IMR-90 (cell line): ENCODE measurements around the gene MCTP1. TPM values are rescaled to one million over a fixed set of nuclear protein-coding genes. Genes with fewer than 3 reads are reported as not detected.

ENCODE experiments used
- ATAC-seq: fragments of 200-7000 bp; cut with Tn5 transposase; 2 replicates; pipeline ENCODE4 v1.9.1; 2020; ENCODE audit warnings: low read depth, mild to moderate bottlenecking, moderate library complexity
- BruUV-seq: library from RNA; stranded (reverse); fragments of 400-500 nt; replicated peaks from 2 replicates; lab custom pipeline; 2021; lab: Mats Ljungman, UMichigan
- CTCF ChIA-PET: fragments of 300-600 bp; formaldehyde crosslinking; extraction: SDS; loops from one replicate; lab custom pipeline; 2021; ENCODE audit warnings: antibody characterized with exemption; lab: Yijun Ruan, JAX
- POLR2A ChIA-PET: fragments of 300-600 bp; sonication (Branson Sonifier 250); formaldehyde crosslinking; loops from one replicate; lab custom pipeline; 2022; ENCODE audit warnings: antibody characterized with exemption; ENCODE audit not compliant: unreplicated experiment; lab: Charles Lee
- DNase-seq: peaks from one replicate; pipeline ENCODE4 v3.0.0; 2013
- H2AFZ ChIP-seq: replicated peaks from 2 replicates; pipeline ENCODE3; 2013; ENCODE audit warnings: low read length, mild to moderate bottlenecking; ENCODE audit not compliant: poor library complexity
- H2AK5ac ChIP-seq: 2 replicates; pipeline ENCODE4 v1.6.1; 2013; ENCODE audit warnings: low read depth, low read length, inconsistent platforms
- H2AK9ac ChIP-seq: replicated peaks from 2 replicates; pipeline ENCODE3; 2013; ENCODE audit warnings: mild to moderate bottlenecking, low read depth, low read length, moderate library complexity; ENCODE audit not compliant: poor library complexity
- H2BK120ac ChIP-seq: 2 replicates; pipeline ENCODE4 v1.6.1; 2013; ENCODE audit warnings: low read depth, low read length, inconsistent platforms
- H2BK15ac ChIP-seq: 3 replicates; pipeline ENCODE4 v1.6.1; 2013; ENCODE audit warnings: low read depth, low read length, inconsistent platforms
- H2BK20ac ChIP-seq: 2 replicates; pipeline ENCODE4 v1.6.1; 2013; ENCODE audit warnings: low read depth, mild to moderate bottlenecking, inconsistent platforms, low read length, moderate library complexity
- H2BK5ac ChIP-seq: 2 replicates; pipeline ENCODE4 v1.6.1; 2013; ENCODE audit warnings: mild to moderate bottlenecking, low read depth, low read length, inconsistent platforms; ENCODE audit not compliant: poor library complexity, severe bottlenecking
- H3K14ac ChIP-seq: replicated peaks from 2 replicates; pipeline ENCODE4 v1.6.1; 2013; ENCODE audit warnings: low read depth, low read length, inconsistent platforms
- H3K18ac ChIP-seq: 2 replicates; pipeline ENCODE4 v1.6.1; 2013; ENCODE audit warnings: low read depth, low read length, control low read depth
- H3K23ac ChIP-seq: 2 replicates; pipeline ENCODE4 v1.6.1; 2013; ENCODE audit warnings: low read depth, low read length, inconsistent platforms
- H3K27ac ChIP-seq: 2 replicates; pipeline ENCODE4 v1.5.1; 2013; ENCODE audit warnings: mild to moderate bottlenecking, control low read depth, low read length; ENCODE audit not compliant: insufficient read depth
- H3K27me3 ChIP-seq: 2 replicates; pipeline ENCODE4 v1.6.1; 2013; ENCODE audit warnings: low read length; ENCODE audit not compliant: control insufficient read depth, insufficient read depth
- H3K36me3 ChIP-seq: 2 replicates; pipeline ENCODE4 v1.6.1; 2013; ENCODE audit warnings: low read length, mixed read lengths; ENCODE audit not compliant: control insufficient read depth, insufficient read depth
- H3K4ac ChIP-seq: 2 replicates; pipeline ENCODE4 v1.6.1; 2013; ENCODE audit warnings: low read depth, low read length, inconsistent platforms
- H3K4me1 ChIP-seq: 2 replicates; pipeline ENCODE4 v1.6.1; 2013; ENCODE audit warnings: low read length, mixed read lengths; ENCODE audit not compliant: control insufficient read depth, insufficient read depth
- H3K4me2 ChIP-seq: 2 replicates; pipeline ENCODE4 v1.6.1; 2013; ENCODE audit warnings: low read depth, mild to moderate bottlenecking, control low read depth, low read length, moderate library complexity
- H3K4me3 ChIP-seq: 2 replicates; pipeline ENCODE4 v1.5.1; 2013; ENCODE audit warnings: low read depth, mild to moderate bottlenecking, control low read depth, low read length, moderate library complexity; ENCODE audit not compliant: insufficient read depth
- H3K56ac ChIP-seq: 2 replicates; pipeline ENCODE4 v1.6.1; 2013; ENCODE audit warnings: low read length, inconsistent platforms; ENCODE audit not compliant: insufficient read depth; ENCODE audit errors: extremely low read depth
- H3K79me1 ChIP-seq, 2 experiments: 2 replicates each; pipeline ENCODE4 v1.6.1; 2013; ENCODE audit warnings: low read length in 2 of 2, inconsistent platforms in 1 of 2, low read depth in 1 of 2
- H3K9ac ChIP-seq: 2 replicates; pipeline ENCODE4 v1.6.1; 2013; ENCODE audit warnings: low read depth, low read length, control low read depth
- H3K9me1 ChIP-seq: 2 replicates; pipeline ENCODE4 v1.6.1; 2013; ENCODE audit warnings: low read length, inconsistent platforms; ENCODE audit not compliant: insufficient read depth
- H3K9me3 ChIP-seq: 2 replicates; pipeline ENCODE4 v1.6.1; 2013; ENCODE audit warnings: low read length; ENCODE audit not compliant: control insufficient read depth, insufficient read depth
- H4K20me1 ChIP-seq: 2 replicates; pipeline ENCODE4 v1.6.1; 2013; ENCODE audit warnings: low read length, inconsistent platforms; ENCODE audit not compliant: insufficient read depth
- H4K5ac ChIP-seq: 2 replicates; pipeline ENCODE4 v1.6.1; 2013; ENCODE audit warnings: mild to moderate bottlenecking, low read depth, low read length, control low read depth
- H4K8ac ChIP-seq, 2 experiments: 2 replicates each; pipeline ENCODE4 v1.6.1; 2013; ENCODE audit warnings: low read depth in 2 of 2, low read length in 2 of 2, control low read depth in 1 of 2, inconsistent platforms in 1 of 2
- H4K91ac ChIP-seq: 2 replicates; pipeline ENCODE4 v1.6.1; 2013; ENCODE audit warnings: low read depth, low read length, inconsistent platforms; ENCODE audit not compliant: insufficient read depth
- NFE2L2 ChIP-seq: fragments of 150-350 bp; IDR thresholded peaks from 2 replicates; pipeline ENCODE4 v1.6.1; 2016; ENCODE audit warnings: low read depth, mild to moderate bottlenecking, low read length
- POLR2A ChIP-seq: IDR thresholded peaks from 2 replicates; pipeline ENCODE4 v1.6.1; 2012; ENCODE audit warnings: mild to moderate bottlenecking, low read depth, low read length
- SMC3 ChIP-seq: fragments of 150-350 bp; IDR thresholded peaks from 2 replicates; pipeline ENCODE4 v1.6.1; 2016; ENCODE audit warnings: low read depth, mild to moderate bottlenecking, antibody characterized with exemption, low read length, moderate library complexity
- WGBS, 2 experiments: methylation state at CpG; one replicate each; pipeline versions ENCODE4 v1.1.5 to v1.1.7; 2013; ENCODE audit warnings: missing lambda C conversion rate in 2 of 2; ENCODE audit not compliant: insufficient read length in 1 of 2; ENCODE audit errors: extremely low coverage in 2 of 2; 5-methylcytosine and 5-hydroxymethylcytosine counted together
- dilution Hi-C: fragments of 300-500 bp; cut with HindIII; formaldehyde crosslinking; loops from one replicate; pipeline ENCODE4 v1.14.3; 2018; ENCODE audit warnings: low sequenced_read_pairs; ENCODE audit not compliant: unreplicated experiment
- in situ Hi-C: fragments of 300-500 bp; cut with MboI; formaldehyde crosslinking; loops from 3 replicates; pipeline ENCODE4 v1.14.3; 2019; ENCODE audit warnings: low sequenced_read_pairs, inconsistent platforms, mixed read lengths
- intact Hi-C: fragments of 100-400 bp; cut with micrococcal nuclease; formaldehyde crosslinking; loops from 2 replicates; pipeline ENCODE4 v1.10.0; 2022
- polyA plus RNA-seq, 3 experiments: library from polyadenylated mRNA; depleted of rRNA; stranded (reverse); fragments of >200 nt; gene quantifications; 2 replicates each; pipeline ENCODE4 v1.2.3, GENCODE V29; 2012; ENCODE audit warnings: low replicate concordance in 1 of 3
- total RNA-seq: library from RNA; depleted of rRNA; stranded (reverse); fragments of >200 nt; gene quantifications from 2 replicates; pipeline ENCODE4 v1.2.3, GENCODE V29; 2012
- TF ChIP-seq, protein P1 (sequence below): fragments of 150-350 bp; IDR thresholded peaks from 2 replicates; pipeline ENCODE4 v1.6.1; 2016; ENCODE audit warnings: low read depth, mild to moderate bottlenecking, low read length, moderate library complexity, borderline replicate concordance

Gene MCTP1
- total and polyA plus RNA-seq, 2 of the 4 experiments (the other 2 are of a cell fraction) = 0.21 TPM; not detected in 1

DNA sequence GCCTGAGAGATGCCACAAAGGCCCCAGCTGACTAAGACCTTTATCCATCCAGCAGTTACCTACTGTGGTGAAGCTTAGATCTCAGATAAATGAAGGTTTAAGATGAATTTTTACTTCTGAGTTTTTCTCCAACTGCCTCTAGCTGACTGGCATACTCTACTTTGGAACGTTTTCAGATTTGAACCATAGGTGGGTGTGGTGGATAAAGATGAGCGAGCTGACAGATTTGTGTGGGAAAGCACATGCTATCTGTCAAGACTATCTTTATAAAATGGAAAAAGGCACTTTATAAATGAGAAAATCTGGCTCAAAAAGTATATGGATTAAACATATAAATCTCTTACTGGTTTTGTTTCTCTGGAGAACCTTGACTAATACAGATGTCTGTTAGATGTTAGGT, 160.8 kb downstream of the MCTP1 start:
- Histone ChIP-seq H2AK9ac (no peak overlapping the region), H3K9me1 (no peaks in the 10 kb centered on the region), H3K56ac (no peak overlapping the region), H3K14ac (no peak overlapping the region), H3K4me2 (no peak overlapping the region), H3K36me3 (no peaks in the 10 kb centered on the region), H3K79me1 (no peaks in the 10 kb centered on the region), H3K4ac (no peak overlapping the region), H2BK5ac (no peak overlapping the region), H2AK5ac (no peak overlapping the region), H3K27me3 (no peaks in the 10 kb centered on the region), H2BK20ac (no peak overlapping the region), H2BK120ac (no peak overlapping the region), H4K91ac (no peak overlapping the region), H3K23ac (no peak overlapping the region), H3K4me1 (no peaks in the 10 kb centered on the region), H4K8ac (no peak overlapping the region), H2BK15ac (no peak overlapping the region), H3K9me3 (no peaks in the 10 kb centered on the region), H3K4me3 (no peak overlapping the region), H2AFZ (no peak overlapping the region), H3K18ac (no peak overlapping the region), H3K9ac (no peak overlapping the region), H4K20me1 (no peaks in the 10 kb centered on the region), H4K5ac (no peak overlapping the region), H3K27ac (no peak overlapping the region)
- ChIA-PET POLR2A (no interaction called here), CTCF (no interaction called here)
- no CpG with 5 or more reads among the region's 2 CpGs for WGBS, 2 experiments
- no TSS peak for BruUV-seq
- TF ChIP-seq SMC3 (no peak), NFE2L2 (no peak), POLR2A (no peak)
- TF ChIP-seq, protein P1, sequence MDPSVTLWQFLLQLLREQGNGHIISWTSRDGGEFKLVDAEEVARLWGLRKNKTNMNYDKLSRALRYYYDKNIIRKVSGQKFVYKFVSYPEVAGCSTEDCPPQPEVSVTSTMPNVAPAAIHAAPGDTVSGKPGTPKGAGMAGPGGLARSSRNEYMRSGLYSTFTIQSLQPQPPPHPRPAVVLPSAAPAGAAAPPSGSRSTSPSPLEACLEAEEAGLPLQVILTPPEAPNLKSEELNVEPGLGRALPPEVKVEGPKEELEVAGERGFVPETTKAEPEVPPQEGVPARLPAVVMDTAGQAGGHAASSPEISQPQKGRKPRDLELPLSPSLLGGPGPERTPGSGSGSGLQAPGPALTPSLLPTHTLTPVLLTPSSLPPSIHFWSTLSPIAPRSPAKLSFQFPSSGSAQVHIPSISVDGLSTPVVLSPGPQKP = no peak
- dilution Hi-C loops (no loop called here), intact Hi-C loops (no loop called here), in situ Hi-C loops (no loop called here)
- no peak for ATAC-seq
- DNase-seq = no peak
